ENCODE measurements around the gene OR13C4.
"Not testable (repeated sequence)": the region's sequence is repeated elsewhere in the genome, so short reads cannot be mapped to it uniquely, and the experiment has no call there.

The OR13C4 gene

GRCh38 chr9:104527109-104527508, at the start of gene OR13C4:
OR13C4 (minus strand) TSS chr9:104527209; CDS start chr9:104527209, 0 bp downstream.
- DNase-seq: no peak

GRCh38 chr9:104575456-104575855, 48.4 kb upstream of the OR13C4 start:
- no peak for DNase-seq

DNA sequence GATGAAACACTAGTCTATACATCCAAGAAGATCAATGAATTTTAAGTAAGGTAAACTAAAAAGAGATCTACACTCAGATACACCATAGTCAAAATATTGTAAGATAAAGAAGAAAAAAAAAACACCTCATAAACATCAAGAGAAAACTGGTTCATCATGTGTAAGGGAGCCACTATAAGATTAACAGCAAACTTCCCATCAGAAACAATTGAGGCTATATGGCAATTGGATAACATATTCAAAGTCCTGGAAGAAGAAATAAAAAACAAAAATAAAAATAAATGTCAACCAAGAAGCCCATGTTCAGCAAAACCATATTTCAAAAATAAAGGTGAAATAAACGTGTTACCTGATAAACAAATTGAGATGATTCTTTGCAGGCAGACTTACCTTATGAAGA, 45.6 kb upstream of the OR13C4 start:
- DNase-seq: no peak

DNA sequence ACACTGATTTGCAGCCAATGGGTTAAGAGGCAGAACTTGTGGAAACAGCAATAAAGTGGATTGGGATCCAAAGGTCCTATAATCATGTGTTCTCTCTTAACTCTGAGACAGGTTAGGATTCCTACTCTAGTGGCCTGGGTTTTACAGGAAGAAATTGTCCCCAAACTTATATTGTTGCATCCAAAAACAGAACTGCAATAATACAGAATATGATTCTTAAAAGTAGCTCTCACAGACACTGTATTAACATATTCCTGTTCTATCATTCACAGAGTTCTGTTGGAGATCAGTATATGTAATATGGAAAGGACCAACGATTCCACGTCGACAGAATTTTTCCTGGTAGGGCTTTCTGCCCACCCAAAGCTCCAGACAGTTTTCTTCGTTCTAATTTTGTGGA, 41.9 kb upstream of the OR13C4 start, which contains the start of gene OR13C8:
OR13C8 (plus strand) TSS at position 301 of the 400 bp plus-strand sequence; CDS start at position 301, 0 bp downstream.
- no peak for DNase-seq

DNA sequence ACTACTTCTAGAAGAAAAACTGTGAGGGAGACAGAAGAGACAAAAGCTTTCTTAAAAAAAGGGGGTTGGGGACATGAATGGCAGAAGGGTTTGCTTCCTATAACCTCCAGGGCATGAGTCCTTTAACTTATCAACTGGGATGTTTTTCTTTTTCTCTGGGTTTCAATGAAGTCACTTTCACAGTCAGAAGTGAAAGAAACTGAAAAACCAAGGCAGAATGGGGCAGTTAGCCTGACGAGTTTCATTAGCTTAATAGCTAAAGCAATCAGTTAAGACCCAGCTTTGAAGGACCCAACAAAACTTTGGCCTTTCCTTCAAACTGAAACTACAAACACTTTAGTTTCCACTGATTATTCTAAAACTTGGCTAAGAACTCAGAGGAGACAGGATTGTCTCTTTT, 37.3 kb upstream of the OR13C4 start:
- DNase-seq: no peak

DNA sequence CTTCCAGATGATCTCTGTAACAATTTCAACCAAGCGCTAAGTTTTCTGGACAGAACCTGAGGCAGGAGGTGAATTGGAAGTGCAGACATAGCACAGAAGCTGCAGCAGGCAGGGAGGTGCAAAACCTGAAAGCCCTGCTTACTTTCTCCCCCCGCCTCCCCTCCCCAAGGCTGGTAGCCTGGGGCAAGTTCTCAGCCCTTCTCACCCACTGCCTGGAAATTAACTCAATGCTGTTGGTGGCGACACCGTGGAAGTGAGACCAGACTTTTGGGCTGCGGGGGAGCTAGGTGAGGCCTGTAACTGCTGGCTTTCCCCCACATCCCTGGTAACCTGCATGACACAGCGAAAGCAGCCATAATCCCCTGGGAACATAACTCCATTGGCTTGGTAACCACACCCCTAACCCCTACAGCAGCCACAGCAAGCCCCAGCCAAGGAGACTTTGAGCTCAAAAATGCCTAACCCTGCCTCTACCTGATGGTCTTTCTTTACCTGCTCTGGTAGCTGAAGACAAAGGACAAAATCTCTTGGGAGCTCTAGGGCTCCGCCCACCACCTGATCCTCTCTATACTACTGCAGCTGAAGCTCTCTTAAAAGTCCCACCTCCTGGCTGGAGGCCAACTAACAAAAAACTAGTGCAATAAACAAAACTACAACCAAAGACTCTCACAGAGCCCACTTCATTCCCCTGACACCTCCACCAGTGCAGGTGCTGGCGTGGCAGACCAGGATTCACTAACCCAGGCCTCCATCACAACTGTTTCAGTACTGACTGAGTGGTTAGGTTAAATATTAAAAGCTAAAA, 30.0 kb upstream of the OR13C4 start:
- DNase-seq: peak in 2 of 3 experiments; percentile 15 to 19

DNA sequence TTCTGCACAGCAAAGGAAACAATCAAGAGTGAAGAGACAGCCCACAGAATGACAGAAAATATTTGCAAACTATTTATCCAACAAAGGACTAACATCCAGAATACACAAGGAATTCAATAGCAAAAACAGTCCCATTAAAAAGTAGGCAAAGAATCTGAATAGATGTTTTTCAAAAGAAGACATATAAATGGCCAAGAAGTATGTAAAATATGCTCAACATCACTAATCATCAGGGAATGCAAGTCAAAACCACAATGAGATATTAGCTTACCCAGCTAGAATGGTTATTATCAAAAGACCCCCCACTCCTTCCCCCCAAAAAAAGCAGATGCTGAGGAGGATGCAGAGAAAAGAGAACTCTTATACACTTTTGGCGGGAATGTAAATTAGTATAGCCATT, 28.5 kb upstream of the OR13C4 start:
- DNase-seq: no peak

DNA sequence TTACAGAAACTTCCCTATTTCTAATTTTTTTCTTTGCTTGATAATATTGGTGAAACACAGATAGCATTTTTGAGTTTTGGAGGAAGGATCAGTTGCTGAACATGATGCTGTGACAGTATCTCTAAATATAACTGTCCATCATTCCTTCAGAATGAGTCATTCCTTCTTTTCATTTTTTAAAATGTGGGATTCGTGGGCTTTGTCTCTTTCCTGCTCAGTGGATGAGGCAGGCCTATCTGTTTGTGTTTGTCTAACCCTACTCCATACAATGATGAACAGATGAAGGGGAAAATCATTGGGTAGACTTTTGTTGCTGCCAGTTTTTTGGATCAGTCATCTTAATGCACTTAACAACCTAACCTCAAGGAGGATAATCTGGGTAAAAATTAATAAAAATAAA, 26.3 kb upstream of the OR13C4 start:
- DNase-seq: no peak

DNA sequence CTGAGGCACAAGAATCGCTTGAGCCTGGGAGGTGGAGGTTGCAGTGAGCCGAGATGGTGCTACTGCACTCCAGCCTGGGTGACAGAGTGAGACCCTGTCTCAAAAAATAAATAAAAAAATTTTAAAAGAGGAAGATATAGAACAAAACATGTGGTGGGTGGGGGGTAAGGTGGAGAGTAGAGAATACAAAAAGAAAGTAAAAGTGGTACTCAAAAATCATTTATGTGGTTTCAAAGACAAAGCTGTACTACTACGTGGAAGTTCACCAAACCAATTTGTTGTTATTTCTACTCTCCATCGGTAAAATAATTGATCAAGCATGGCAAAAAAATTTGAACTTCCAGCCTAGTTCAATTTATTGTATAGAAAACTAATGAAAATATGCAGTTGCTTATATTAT, 17.6 kb upstream of the OR13C4 start:
- no peak for DNase-seq

DNA sequence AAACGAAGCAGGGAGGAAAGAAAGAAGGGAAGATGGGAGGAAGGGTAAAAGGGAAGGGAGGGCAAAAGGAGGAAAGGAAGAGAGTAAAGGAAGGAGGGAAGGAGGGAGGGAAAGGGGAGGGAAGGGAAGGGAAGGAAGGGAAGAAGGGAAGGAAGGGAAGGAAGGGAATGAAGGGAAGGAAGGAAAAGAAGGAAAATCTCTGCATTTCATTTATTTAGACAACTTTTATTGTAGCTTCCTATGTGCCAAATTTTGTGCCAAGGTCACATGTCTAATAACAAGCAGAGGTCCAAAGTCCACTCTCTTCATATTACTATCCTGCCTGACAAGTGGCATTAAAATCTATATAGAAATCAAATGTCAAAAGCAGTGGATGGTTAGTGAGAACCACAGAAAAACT, 12.3 kb upstream of the OR13C4 start:
- no peak for DNase-seq

GRCh38 chr9:104536756-104537155, 9.7 kb upstream of the OR13C4 start, which contains the start of gene OR13C3:
OR13C3 (minus strand) TSS chr9:104536856; CDS start chr9:104536723, 133 bp downstream.
- no peak for DNase-seq

DNA sequence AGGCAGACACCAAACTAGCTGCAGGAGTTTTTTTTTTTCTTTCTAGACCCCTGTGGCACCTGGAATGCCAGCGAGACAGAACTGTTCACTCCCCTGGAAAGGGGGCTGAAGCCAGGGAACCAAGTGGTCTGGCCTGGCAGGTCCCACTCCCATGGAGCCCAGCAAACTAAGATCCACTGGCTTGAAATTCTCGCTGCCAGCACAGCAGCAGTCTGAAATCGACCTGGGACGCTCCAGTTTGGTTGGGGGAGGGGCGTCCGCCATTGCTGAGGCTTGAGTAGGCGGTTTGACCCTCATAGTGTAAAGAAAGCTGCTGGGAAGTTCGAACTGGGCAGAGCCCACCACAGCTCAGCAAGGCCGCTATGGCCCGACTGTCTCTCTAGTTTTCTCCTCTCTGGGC, 6.8 kb downstream of the OR13C4 start:
- DNase-seq: not testable (repeated sequence)

DNA sequence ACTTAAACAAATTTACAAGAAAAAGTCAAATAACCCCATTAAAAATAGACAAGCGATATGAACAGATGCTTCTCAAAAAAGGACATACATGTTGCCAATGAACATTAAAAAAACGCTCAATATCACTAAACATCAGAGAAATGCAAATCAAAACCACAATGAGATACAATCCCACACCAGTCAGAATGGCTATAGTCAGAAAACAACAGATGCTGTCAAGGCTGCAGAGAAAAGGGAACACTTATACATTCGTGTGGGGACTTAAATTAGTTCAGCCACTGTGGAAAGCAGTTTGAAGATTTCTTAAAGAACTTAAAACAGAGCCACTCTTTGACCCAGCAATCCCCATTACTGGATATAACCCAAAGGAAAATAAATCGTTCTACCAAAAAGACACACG, 12.1 kb downstream of the OR13C4 start:
- no peak for DNase-seq

GRCh38 chr9:104506565-104506964, 20.4 kb downstream of the OR13C4 start:
- no peak for DNase-seq

GRCh38 chr9:104503963-104504362, 23.0 kb downstream of the OR13C4 start, which contains the start of gene OR13F1:
OR13F1 (plus strand) TSS chr9:104504263; CDS start chr9:104504263, 0 bp downstream.
- no peak for DNase-seq

GRCh38 chr9:104503440-104503839, 23.6 kb downstream of the OR13C4 start:
- no peak for DNase-seq

- peak in 2 of 3 experiments; percentile 29 to 71 for DNase-seq
Observed at GRCh38 chr9:104494808-104495207, 32.2 kb downstream of the OR13C4 start.

- DNase-seq: no peak
Observed at GRCh38 chr9:104485014-104485413, 42.0 kb downstream of the OR13C4 start.

DNA sequence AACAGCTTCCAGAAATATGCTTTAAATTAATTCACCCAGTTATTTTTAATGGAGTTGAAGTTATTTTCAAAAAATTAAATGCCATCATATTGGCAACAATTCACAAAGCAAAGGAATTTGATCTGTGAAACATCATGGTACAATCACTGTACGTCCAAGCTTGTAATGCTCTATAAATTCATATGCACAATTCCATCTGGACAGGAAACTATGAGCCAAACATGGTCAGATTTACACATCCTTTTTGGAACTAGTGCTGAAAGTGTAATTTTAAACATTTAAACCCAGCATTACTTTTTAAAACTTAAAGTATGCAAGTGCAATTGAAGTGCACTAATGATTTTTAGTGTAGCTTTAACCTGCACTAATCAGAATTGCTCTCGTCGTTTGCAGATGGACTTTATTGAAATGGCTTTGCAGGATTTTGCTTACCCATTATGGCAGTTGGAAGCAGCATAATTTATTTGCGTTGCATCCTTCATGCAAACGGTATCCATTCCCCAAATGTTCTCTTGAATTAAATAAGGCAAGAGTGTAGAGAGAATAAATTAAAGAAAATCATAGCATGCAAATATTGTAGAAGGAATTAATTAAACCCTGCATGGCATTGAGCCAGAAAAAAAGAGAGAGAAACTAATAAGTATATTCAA, 44.0 kb downstream of the OR13C4 start:
- no peak for DNase-seq

All from NCI-H1417 (cell line).